IPS-11a (cell line): ENCODE data around the gene ERICH2.

Experiments
- H3K4me3 ChIP-seq: one replicate; pipeline ENCODE4 v1.5.1; 2013; ENCODE audit warnings: low read depth, low read length, control low read depth

ERICH2 gene

DNA sequence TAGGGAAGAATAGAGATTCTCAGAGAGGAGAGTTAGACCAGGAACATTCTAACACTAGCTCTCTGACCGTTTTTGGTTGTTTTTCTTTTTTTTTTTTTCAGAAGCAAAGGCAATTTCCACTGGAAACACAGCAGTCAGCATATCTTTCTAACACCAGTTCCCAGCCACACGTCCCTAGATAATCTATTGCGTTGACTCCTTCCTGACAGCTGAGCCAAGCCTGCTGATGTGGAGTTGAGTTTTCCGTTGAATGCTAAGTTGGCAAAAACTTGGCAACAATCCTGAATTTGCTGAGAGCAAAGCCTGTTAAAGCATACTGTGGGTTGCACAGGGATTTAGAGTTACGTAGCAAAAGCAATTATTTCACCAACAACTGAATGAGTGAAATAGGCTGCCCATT, 65.8 kb downstream of the ERICH2 start:
- no peak overlapping the region for H3K4me3 ChIP-seq

DNA sequence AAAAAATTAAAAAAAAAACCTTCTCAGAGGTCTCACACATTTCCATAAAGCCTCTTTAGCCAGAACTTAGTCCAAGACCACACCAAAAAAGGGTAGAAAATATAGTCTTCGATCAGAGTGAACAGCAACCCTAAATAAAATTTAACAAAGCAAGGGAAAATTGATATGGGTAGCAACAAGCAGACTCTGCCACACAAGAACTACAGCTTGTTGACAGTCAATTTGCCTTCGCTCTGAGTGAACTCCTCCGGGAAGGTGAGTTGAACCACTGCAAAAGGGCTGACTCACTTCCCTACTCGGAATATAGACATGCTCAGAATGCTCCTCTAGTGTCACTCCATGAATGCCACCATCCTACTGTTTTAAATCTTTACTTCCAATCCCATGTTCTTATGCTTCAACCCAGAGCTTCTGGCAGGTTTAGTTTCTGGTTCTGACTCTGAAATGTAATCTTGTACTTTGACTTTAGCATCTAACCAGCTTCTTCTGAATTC, 70.6 kb downstream of the ERICH2 start:
- H3K4me3 ChIP-seq: no peak overlapping the region

DNA sequence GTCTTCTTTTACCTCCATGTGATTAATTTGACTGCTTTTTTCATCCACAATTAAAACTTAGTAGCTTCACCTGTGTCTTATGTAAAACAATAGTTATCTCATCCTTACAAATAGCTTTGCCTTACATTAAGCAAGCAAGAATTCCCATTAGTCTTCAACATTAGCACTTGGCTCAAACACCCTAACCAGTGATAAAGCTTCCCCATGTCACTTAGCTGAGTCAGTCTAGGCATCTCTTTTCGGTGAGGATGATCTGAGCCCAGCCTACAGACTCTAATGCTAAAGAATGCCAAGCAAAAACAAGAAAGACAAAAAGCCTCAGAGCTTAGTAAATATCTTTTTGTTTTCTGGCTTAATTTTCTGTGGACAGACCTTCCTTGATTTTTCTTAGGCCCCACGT, 72.6 kb downstream of the ERICH2 start:
- no peak overlapping the region for H3K4me3 ChIP-seq

DNA sequence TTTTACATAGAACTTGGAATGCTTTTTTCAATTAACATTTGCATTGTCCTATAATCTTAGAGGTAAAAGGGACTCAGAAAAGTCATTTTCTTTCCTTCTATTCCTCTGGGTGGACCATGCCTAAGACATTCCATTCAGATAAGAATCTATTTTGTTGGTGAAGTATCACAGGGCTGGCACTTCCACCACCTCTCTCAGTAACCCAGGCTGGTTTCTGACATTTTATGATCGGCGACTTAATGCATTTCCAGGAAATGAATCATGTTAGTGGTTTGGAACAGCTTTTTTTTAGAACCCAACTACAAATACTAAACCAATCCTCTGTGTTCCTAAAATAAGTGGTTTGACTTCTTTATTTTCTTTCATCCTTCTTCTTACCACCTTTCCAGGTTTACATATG, 73.5 kb downstream of the ERICH2 start:
- H3K4me3 ChIP-seq: no peak overlapping the region

DNA sequence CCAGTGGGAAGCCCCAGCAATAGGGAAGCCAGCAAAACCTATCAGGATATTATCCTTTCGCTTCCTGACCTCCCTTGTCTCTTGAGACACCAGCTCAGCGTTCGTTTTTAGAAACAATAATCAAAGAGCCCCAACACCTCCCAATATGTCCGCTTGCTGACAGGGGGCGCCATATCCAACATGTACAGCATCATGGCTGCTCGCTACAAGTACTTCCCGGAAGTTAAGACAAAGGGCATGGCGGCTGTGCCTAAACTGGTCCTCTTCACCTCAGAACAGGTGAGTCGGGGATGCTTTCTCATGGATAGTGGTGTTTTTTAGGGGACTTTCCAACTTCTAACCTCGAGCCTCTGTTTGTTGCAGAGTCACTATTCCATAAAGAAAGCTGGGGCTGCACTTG, 75.2 kb downstream of the ERICH2 start:
- no peak overlapping the region for H3K4me3 ChIP-seq

DNA sequence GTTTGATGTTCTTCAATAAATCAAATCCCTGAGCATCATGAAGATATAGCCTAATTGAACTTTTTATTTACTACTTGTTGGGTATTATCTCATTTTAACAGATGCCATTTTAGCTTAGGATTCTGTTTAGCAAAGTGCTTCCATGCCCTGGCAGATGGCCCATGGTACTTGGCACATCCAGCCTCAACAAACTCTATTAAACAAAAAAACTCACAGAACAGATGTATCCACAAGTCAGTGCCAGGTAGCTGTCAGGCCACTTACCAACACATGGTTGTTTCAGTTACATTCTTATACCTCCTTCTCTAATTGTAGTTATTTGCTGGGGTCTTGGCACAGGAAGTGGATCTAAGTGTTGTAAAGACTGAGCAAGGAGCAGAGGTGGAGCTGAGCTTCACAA, 76.1 kb downstream of the ERICH2 start:
- H3K4me3 ChIP-seq: no peak overlapping the region

DNA sequence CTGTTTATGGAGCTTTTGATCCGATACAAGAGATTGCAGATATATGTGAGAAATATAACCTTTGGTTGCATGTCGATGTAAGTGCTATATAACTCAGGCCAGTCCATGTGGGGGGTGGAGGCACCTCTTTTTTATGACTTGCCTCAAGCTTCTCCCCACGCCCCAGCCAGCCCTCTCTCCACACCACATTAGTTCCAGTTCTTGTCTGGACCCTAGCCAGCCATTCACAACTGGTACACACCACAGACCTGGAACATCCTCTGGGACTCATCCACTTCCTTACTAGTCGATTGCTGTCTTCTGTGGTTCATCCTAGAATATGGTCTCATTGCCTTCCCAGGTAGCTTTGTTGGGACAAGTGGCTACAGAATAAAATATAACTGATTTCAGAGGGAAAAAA, 77.5 kb downstream of the ERICH2 start:
- no peak overlapping the region for H3K4me3 ChIP-seq
